SW480 (cell line): Measurements from ENCODE around the gene C12orf76.
A peak's percentile ranks its signal among the peaks of the same experiment; 100 is the strongest.
"Not testable (repeated sequence)": the region's sequence is repeated elsewhere in the genome, so short reads cannot be mapped to it uniquely, and the experiment has no call there.

Experiments used
- DNase-seq: peaks from one replicate; pipeline ENCODE4 v3.0.0-alpha.2; 2016; ENCODE audit warnings: low spot score

C12orf76 gene, protein sequence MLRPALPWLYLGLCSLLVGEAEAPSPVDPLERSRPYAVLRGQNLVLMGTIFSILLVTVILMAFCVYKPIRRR

DNA sequence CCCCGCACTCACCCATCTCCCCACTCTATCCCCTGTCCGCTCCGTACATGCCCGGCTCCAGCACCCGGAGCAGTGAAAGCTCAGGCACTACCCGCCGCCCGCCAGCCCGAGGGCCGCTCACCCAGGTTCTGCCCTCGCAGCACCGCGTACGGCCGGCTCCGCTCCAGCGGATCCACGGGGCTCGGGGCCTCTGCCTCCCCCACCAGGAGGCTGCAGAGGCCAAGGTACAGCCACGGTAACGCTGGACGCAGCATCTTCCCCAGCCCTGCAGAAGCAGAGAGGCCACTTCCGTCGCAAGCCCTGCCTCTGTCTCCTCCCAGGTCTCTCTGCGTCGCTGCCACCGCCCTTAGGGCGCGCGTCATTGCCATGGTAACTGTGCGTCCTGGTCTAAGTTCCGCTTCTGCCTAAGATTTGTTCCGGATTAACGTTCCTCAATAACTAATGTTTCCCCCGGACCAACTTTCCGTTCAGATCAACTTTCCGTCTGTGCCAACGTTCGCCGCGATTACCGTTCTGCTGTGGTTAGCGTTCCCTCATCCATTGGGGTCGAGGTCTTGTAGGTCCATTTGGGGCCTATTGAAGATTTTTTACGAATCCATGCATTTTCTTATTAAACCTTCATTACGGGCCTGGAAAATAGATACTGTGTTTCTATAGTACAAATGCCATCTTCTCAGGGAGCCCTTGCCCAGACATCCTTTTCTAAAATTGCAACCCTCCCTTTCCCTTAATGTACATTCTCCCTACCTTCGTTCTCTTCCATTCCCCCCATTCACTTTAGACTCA is at the start of gene C12orf76:
Gene C12orf76, minus strand, starts transcription at position 281 of the 786 bp plus-strand sequence. Its CDS starts 27 bp downstream, at position 254.
- peak; percentile 96 for DNase-seq

DNA sequence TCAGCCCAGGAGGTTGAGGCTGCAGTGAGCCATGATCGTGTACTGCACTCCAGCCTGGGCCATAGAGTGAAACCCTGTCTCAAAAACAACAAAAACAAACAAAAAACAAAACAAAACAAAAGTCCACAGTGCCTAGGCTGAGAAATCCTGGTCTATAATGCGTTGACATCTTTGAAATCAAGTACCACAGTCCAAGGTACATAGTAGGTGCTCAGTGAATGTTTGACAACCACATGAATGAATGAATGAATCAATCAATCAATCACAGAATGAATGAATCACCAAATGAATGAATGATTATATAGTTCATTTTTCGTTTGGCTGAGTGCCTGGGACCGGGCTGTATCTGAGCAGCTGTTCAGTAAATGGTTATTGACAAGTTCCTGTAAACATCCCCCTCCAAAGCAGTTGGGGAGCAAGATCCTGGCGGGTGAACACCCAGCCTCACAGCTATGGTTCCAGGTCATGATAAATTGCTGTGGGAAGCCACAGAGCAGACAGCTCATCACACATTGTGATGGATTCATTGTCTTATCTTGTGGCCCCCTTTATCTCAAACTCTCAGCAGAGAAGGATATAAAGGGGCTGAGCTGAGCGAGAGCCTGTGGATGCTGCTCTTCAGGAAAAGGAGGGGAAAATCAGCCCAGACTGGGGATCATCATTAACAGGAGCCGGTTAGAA is 45.4 kb upstream of the C12orf76 start:
- DNase-seq, result no peak

DNA sequence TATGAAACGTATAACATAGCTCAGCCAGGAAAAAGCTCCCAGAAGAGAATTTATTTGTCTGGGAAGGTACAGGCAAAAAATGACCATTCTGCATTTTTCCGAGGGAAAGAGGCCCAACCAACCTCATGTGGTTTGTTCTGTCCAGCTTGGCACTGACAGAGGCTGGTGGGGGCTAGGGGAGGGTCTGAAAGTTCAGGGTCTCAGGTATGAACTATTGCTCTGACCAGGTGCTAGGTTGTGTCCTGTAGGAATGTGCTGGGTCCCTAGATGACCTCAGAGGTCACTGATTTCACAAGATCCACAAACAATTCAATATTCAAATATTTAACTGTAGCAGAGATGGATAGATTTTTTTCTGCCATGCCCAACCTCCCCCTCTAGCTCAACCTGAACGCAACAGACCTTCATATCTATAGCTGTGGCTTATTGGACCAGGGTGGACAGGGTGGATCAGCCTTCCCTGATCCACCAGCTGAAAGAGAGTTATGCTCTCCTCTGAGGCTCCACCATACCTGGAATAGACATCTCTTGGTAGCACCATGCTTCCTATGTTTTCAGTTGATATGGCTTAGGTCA is 42.9 kb upstream of the C12orf76 start:
- no peak for DNase-seq

DNA sequence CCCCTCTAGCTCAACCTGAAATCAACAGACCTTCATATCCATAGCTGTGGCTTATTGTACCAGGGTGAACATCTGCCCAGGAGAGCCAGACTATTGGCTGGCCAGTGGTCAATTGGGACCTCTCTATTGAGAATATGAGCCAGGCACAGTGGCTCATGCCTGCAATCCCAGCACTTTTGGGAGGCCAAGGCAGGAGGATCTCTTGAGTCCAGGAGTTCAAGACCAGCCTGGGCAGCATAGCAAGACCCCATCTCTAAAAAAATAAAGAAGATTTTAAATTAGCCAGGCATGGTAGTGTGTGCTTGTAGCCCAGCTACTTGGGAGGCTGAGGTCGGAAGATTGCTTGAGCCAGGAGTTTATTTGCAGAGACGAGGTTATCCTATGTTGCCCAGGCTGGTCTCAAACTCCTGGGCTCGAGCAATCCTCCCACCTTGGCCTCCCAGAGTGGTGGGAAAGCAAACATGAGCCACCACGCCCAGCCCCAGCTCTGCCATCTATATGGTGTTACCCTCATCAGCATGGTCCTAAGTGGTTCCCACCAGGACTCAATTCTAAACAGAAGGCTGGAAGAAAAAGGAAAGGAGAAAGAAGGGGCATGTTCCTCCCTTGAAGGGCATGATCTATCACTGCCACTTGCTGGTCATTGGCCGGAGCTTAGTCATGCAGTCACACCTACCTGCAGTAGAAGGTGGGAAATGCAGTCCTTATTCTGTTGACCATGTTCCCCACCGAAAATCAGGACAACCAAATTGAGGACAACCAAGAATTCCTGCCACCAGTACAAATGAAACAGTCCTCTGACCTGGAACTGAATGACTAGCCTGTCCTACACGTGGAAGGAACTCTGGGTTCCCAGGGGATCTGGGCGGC is 42.2 kb upstream of the C12orf76 start:
- DNase-seq, result no peak

DNA sequence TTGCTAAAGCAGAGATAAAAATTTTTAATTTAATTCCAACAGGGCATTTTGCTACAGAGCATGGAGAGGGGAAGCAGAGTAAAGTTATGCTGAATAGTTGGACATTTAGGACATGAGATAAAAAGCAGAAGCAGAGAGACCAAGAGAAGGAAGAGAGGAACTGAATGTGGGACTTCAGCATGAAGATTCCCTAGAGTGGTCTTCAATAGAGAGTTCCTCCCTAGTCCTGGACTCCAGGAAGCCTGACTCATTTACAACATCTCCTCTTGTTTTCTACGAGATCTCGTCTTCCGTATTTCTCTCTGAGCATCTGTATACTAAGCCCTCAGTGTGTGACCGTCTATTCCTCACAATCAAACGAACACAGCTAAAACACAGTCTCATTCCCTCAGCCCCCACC is 40.6 kb upstream of the C12orf76 start:
- DNase-seq, result no peak

DNA sequence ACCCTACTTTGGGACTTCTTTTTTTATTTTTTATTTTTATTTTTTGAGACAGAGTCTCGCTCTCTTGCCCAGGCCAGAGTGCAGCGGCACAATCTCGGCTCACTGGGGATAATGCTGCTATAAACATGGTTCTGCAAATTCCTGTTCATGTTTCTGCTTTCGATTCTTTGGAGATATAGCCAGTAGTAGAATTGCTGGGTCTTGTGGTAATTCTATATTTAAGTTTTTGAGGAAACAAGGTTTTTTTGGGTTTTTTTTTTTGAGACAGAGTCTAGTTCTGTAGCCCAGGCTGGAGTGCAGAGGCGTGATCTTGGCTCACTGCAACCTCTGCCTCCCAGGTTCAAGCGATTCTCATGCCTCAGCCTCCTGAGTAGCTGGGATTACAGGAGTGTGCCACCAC is 39.9 kb upstream of the C12orf76 start:
- DNase-seq, result not testable (repeated sequence)

DNA sequence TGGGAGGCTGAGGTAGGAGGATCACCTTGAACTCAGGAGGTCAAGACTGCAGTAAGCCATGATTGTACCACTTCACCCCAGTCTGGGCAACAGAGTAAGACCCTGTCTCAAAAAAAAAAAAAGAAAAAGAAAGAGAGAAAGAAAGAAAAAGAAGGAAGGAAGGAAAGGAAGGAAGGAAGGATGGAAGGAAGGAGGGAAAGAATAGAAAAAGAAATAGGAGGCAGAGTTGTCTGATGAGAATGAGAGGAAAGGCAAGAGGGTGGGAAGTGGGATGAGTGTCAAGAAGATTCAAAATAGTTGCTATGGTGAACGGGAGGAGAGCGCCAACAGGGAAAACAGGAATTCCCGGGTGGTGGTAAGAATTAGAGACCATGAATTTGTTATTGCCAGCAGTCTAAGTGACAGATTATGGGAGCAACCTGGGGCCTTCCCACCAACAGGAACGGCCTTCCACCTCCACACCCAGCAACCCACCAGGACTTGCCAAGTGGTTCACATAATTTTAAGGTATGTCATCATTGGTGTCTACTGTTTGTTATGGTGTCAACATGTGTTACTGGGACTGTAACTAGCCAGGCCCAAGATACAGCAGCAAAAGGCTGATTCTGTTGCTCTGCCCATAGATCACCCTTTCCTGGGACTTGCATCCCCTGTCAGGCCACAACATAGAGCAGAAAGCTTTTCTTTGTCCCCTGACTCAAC is 36.1 kb upstream of the C12orf76 start:
- DNase-seq, result no peak

DNA sequence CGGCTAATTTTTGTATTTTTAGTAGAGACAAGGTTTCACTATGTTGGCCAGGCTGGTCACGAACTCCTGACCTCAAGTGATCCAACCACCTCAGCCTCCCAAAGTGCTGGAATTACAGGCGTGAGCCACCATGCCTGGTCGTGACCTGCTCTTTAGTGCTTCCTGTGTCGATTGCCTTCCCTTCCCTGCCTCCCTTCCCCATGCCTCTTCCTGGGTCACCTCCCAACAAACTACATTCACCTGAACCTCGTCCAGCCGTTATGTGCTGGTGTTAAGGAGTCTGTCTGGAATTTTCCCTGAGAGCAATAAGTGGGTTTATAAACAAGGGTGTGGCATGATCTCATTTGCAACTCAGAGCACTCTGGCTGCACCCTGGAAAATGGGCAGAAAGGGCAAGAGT is 32.1 kb upstream of the C12orf76 start:
- no peak for DNase-seq

DNA sequence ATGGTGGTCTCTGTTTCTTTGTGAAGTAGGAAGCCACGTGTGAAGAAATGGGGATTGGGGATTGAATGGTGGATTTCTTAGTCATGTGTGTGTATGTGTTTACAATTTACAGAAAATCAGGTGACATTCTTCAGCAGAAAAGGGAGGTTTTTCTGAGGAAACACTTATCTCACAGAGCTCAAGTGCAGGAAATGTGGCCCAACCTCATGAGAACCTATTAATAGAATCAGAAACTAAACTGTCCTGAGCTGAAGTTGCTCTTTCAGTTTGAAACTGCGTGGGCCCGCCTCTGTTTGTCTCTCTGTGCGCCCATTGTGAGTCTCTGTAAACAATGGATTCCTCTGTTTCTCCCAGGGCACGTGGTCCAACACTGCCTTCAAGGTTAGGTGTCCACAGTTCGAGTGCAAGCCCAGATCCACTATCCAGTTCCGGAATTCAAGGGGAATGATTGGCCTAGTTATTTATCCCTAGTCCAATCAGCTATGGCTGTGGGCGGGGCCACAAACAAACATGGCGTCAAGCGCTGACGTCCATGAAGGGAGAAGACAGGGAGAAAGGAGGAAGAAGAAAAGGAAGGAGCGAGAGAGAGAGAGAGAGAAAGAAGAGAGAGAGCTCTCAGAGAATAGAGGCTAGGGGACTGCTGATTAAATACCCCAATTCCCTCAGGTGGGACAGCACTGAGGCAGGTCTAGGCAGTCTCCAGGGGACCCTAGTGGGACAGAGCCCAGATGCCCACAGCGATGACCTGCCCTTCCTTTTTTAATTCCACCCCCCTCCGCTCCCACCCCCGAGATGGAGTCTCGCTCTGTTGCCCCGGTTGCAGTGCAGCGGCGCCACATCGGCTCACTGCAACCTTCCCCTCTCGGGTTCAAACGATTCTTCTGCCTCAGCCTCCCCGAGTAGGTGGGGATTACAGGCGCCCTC is 31.4 kb upstream of the C12orf76 start:
- peak; percentile 48 for DNase-seq

DNA sequence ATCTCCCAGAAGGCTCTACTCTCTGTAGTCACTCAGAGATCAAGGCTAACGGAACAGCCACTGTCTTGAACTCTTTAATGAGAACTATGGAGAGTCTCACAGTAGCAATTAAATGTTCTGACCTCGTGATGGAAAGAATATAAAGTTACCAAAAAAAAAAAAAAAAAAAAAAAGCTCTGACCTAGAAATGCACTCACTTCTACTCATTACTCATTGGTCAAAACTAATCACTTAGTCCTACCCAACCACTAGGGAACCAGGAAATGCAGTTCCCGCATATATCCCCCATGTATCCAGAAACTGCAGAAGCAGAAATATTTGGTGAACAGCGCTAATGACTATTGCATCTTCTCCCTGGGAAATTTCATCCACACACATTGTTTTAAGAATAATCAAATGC is 29.5 kb upstream of the C12orf76 start:
- DNase-seq, result no peak

DNA sequence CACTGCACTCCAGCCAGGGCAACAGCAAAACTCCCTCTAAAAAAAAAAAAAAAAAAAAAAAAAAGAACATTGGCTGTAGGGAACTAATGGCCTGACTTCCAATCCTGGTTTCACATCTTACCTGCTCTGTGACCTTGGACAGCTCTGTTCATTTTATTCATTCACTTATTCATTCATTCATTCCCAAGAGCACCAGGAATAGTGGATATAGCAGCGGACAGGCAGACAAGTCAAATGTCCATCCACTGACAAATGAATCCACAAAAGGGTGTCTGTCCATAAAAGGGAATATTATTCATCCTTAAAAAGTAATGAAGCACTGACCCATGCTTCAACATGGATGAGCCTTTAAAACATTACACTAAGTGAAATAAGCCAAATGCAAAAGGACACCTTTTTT is 27.6 kb upstream of the C12orf76 start:
- DNase-seq, result no peak

DNA sequence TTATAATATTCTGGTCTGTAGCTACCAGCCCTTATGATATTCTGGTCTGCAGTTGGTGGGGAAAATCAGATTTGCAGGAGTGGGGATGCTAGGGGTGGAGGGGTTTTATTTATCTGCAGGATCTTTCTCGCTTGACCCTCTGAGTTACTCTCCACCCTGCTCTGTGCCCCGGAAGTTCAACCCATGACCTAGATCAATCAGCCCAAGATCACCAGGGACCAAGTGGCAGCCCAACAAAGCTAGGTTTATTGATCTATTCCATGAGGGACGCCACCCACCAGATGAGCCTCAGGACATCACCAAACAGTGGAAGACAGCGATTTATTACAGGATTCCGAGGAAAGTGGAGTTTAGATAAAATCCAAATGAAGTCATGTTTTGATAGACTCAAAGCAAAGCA is 25.8 kb upstream of the C12orf76 start:
- no peak for DNase-seq

DNA sequence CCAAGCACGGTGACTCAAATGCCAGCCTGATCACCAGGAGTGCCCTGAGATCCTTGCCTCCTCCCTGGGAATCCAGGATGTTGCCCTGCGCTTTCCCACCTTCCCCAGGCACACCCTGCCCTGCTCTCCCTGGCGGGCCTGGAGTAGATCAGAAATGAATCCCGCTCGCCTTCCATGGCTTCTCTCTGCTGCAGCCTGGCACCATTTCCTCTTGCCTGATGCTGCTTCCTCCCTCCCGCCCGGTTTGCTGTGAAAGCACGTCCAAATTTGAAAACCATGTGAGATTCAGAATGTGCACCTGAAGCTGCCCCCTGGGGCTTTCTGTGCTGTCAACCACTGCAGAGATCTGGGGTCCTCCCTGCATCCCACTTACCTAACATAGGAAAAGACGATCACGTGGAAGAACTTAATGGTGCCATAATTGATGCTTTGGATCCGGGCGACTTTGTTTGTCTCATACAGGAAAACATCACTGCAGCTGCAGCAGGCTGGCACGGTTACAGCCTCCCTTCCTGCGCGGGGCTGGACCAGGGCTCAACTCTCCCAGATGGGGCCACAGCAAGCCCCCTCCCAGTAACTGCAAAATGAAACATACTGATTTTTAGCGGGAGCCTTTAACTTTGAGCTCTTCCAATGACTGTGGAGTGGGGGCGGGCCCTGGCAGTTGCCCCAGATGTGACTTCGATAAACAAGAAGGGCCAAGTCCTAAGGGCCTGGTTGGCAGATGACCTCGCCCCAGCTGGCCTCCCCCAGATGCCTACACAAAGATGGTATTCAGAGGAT is 24.9 kb upstream of the C12orf76 start:
- no peak for DNase-seq

DNA sequence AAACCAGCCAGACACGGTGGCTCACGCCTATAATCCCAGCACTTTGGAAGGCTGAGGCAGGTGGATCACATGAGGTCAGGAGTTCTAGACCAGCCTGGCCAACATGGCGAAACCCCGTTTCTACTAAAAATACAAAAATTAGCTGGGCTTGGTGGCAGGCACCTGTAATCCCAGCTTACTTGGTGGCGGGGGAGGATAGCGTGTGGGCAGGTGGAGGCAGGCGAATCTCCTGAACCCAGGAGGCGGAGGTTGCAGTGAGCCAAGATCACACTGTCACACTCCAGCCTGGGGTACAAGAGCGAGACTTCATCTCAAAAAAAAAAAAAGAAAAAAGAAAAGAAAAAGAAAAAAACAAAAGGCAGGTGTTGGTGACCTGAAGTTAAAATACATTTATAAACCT is 24.3 kb upstream of the C12orf76 start:
- not testable (repeated sequence) for DNase-seq

DNA sequence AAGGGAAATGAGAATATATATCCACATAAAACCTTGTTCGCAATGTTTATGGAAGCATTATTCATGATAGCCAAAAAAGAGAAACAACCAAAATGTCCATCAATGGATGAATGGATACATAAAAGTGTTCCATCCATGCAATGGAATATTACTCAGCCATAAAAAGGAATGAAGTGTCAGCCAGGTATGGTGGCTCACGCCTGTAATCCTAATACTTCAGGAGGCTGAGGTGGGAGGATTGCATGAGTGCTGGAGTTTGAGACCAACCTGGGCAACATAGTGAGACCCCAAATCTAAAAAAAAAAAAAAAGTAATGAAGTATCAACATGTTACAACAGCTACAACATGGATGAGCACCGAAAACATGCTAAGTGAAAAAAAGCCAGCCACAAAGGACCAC is 23.6 kb upstream of the C12orf76 start:
- DNase-seq, result no peak

DNA sequence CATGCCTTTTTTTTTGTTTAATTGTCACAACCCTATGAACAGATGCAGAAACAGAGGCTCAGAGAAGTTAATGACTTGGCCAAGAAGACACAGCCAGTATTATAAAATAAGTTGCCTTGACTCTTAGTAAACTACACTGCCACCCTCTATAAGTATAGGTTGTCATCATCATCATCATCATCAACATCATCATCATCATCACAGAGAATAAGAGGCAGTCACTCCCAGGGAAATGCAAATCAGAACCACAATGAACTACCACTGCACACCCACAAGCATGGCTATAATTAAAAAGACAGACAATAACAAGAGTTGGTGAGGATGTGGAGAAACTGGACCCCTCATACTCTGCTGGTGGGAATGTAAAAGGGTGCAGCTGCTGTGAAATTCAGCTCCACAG is 23.2 kb upstream of the C12orf76 start:
- DNase-seq, result no peak

DNA sequence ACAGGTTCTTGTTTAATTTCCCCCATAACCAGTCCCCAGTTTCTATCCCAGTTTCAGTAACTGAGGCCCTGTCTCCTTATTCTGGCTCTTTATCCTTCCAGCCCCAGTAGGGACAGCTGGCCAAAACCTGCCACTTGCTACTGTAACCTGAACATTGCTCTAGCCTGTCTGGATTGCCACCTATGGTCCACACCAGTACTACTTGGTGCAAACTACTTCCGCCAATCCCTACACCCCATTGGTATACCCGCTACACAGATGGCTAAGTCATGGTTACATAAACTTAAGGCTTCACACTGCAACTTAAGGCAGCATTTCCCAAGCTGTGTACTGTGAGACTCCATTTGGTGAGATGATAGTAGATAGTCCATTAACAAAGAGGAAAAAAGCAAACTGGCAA is 20.3 kb upstream of the C12orf76 start:
- no peak for DNase-seq

DNA sequence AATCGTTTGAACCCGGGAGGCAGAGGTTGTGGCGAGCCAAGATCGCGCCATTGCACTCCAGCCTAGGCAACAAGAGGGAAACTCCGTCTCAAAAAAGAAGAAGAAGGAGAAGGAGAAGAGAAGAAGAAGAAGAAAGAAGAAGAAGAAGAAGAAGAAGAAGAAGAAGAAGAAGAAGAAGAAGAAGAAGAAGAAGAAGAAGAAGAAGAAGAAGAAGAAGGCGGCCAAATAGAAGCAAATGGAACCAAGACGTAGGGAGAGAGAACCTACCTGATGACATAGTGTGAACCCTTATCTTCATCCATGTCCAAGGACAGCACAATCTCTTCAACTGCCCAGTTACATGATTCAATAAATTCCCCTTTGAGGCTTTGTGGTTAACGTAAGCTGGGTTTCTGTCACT is 19.8 kb upstream of the C12orf76 start:
- not testable (repeated sequence) for DNase-seq

DNA sequence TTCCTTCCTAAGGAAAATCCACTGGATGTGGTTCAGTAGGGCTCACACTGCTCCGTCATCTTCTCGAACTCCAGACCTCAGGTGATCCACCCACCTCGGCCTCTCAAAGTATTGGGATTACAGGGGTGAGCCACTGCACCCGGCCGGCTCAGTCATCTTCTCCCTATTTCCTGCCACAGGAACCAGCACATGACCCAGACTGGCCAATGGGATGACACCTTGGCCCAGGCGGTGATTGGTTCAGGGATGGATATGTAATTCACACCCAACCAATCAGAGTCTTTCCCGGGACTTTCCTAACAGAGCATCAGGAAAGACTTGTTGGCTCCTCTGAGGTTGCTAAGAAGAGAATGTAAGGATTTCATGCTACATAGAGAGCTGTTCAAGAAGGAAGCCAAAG is 19.2 kb upstream of the C12orf76 start:
- DNase-seq, result no peak

DNA sequence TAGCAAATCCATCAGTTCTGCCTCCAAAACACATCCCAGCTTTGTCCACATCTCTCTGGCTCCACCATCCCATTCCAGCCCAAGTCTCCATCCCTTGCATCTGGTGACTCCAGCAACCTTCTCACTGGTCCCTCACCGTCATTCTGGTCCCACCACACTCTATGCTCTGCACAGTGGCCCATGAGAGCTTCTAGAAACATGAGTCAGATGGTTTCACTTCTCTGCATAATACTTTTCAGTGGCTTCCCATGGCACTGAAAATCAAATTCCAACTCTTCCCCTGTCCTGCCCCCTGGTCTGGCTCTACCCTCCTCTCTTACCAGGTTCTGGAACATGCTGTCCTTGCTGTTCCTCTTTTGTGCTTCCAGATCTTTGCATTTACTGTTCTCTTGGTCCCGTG is 17.2 kb upstream of the C12orf76 start:
- DNase-seq, result no peak
